ENCODE results near the gene CELF2. TPM values are rescaled to one million over a fixed set of nuclear protein-coding genes. Genes with fewer than 3 reads are reported as not detected.

Gene CELF2
- total RNA-seq, 1 donor from 2014 or later = 27.5 TPM

GRCh38 chr10:11165591-11166543 is 148.2 kb downstream of the CELF2 start:
- Mint-ChIP-seq H3K9me3 (ENCODE audit: unreplicated experiment) (no peaks in the 10 kb centered on the region), H3K36me3 (ENCODE audit: low read depth, unreplicated experiment) (no peaks in the 10 kb centered on the region), H3K27ac (ENCODE audit: unreplicated experiment) (no peak overlapping the region), H3K27me3 (ENCODE audit: unreplicated experiment) (peaks cover 15% of the 10 kb centered on the region), H3K4me1 (ENCODE audit: unreplicated experiment) (peaks cover 26% of the 10 kb centered on the region), H3K4me3 (ENCODE audit: unreplicated experiment) (peak overlapping the region; percentile 95)
- DNase-seq (ENCODE audit: low spot score) = peak; percentile 53
- TF ChIP-seq, protein P1, sequence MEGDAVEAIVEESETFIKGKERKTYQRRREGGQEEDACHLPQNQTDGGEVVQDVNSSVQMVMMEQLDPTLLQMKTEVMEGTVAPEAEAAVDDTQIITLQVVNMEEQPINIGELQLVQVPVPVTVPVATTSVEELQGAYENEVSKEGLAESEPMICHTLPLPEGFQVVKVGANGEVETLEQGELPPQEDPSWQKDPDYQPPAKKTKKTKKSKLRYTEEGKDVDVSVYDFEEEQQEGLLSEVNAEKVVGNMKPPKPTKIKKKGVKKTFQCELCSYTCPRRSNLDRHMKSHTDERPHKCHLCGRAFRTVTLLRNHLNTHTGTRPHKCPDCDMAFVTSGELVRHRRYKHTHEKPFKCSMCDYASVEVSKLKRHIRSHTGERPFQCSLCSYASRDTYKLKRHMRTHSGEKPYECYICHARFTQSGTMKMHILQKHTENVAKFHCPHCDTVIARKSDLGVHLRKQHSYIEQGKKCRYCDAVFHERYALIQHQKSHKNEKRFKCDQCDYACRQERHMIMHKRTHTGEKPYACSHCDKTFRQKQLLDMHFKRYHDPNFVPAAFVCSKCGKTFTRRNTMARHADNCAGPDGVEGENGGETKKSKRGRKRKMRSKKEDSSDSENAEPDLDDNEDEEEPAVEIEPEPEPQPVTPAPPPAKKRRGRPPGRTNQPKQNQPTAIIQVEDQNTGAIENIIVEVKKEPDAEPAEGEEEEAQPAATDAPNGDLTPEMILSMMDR (IDR thresholded peaks at IDR 0.05; ENCODE audit: unreplicated experiment) = peak; percentile 72

DNA sequence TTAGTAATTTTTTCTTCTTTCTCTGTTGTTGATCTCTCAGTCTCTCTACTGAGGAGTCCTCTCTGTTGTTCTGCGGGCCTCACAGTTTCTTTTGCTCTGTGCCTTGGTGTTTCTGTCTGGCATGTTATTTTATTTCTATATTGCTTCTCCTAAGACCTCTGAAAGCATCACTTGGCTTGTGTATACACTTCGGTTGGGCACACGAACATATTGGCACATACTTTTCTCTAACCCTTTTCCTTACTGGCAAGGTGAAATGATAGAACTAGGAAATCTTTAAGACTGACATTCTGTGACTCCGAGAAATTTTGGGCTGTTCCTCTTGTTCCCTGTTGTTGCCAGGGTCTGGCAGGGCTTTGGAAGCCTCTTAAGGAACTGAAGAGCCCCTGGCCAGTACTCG is 148.9 kb downstream of the CELF2 start:
- Mint-ChIP-seq H3K4me3 (ENCODE audit: unreplicated experiment) (peak overlapping the region; percentile 95), H3K27me3 (ENCODE audit: unreplicated experiment) (peaks cover 15% of the 10 kb centered on the region), H3K36me3 (ENCODE audit: low read depth, unreplicated experiment) (no peaks in the 10 kb centered on the region), H3K27ac (ENCODE audit: unreplicated experiment) (peak overlapping the region; percentile 48), H3K9me3 (ENCODE audit: unreplicated experiment) (no peaks in the 10 kb centered on the region), H3K4me1 (ENCODE audit: unreplicated experiment) (peaks cover 26% of the 10 kb centered on the region)
- no peak for DNase-seq (ENCODE audit: low spot score)
- TF ChIP-seq, protein P1 (IDR thresholded peaks at IDR 0.05; ENCODE audit: unreplicated experiment) = no peak

DNA sequence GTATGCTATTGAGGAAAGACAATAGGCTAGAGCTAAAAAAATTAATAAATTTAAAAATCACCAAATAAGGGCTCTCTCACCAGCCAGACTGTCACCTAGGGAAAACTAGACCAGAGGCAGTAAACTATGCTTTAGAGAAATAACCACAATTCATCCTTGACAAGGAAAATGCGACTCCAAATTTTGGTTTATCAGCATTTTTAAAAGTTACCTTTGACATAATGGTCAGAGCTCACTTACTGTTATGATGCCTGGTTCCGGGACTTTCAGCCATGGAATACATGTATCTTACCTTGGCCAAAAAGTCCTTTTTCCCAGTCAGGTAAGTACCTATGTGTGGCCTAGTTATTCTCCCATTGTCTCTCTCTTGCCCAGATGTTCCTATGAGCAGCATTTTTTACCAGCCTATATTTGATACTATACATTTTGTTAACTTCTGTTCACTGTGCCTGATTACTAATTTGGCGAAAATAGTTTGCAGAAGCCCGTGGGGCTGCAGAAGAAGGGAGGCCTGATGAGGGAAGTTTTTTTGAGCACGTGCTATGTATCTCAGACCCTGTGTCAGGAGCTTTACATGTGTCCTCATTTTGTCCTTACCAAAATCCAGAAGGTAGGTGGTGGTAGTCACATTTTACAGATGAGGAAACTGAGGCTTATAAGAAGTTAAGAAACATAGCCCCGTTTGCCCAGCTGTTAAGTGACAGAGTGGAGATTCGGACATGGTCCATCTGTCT is 149.7 kb downstream of the CELF2 start:
- H3K4me1 Mint-ChIP-seq (ENCODE audit: unreplicated experiment) = peaks cover 26% of the 10 kb centered on the region
- H3K27me3 Mint-ChIP-seq (ENCODE audit: unreplicated experiment) = peaks cover 13% of the 10 kb centered on the region

GRCh38 chr10:11168423-11169090 is 150.9 kb downstream of the CELF2 start:
- TF ChIP-seq, protein P1 (IDR thresholded peaks at IDR 0.05; ENCODE audit: unreplicated experiment) = no peak
- DNase-seq (ENCODE audit: low spot score) = no peak
- Mint-ChIP-seq H3K27ac (ENCODE audit: unreplicated experiment) (no peak overlapping the region), H3K27me3 (ENCODE audit: unreplicated experiment) (peaks cover 13% of the 10 kb centered on the region), H3K36me3 (ENCODE audit: low read depth, unreplicated experiment) (no peaks in the 10 kb centered on the region), H3K9me3 (ENCODE audit: unreplicated experiment) (no peaks in the 10 kb centered on the region), H3K4me1 (ENCODE audit: unreplicated experiment) (peaks cover 29% of the 10 kb centered on the region), H3K4me3 (ENCODE audit: unreplicated experiment) (no peak overlapping the region)

More for the DNA sequence above, 149.7 kb downstream of the CELF2 start:
- Mint-ChIP-seq H3K9me3 (ENCODE audit: unreplicated experiment) (no peaks in the 10 kb centered on the region), H3K36me3 (ENCODE audit: low read depth, unreplicated experiment) (no peaks in the 10 kb centered on the region), H3K27ac (ENCODE audit: unreplicated experiment) (no peak overlapping the region), H3K4me3 (ENCODE audit: unreplicated experiment) (no peak overlapping the region)
- DNase-seq (ENCODE audit: low spot score) = no peak
- TF ChIP-seq, protein P1 (IDR thresholded peaks at IDR 0.05; ENCODE audit: unreplicated experiment) = no peak
